Measurements from ENCODE around the gene TASP1.

The TASP1 gene

DNA sequence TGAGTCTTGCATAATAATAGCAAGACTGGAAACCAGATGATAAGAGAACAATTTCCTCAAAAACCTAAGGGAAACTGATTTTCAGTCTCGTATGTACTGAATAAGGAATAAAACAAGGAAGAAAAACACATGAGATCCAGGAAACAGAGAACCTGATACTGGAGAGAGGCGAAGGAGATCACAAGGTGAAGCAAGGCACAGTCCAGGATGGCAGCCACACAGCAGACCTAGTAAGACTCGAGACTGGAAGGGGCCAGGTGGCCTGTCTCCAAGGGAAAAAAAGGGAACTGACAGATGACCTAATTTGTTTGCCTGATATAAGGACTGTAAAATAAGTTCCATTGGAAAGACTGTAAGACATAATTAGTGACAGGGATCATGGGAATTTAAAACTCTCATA, 71.1 kb downstream of the TASP1 start:
- TF ChIP-seq, protein P1, sequence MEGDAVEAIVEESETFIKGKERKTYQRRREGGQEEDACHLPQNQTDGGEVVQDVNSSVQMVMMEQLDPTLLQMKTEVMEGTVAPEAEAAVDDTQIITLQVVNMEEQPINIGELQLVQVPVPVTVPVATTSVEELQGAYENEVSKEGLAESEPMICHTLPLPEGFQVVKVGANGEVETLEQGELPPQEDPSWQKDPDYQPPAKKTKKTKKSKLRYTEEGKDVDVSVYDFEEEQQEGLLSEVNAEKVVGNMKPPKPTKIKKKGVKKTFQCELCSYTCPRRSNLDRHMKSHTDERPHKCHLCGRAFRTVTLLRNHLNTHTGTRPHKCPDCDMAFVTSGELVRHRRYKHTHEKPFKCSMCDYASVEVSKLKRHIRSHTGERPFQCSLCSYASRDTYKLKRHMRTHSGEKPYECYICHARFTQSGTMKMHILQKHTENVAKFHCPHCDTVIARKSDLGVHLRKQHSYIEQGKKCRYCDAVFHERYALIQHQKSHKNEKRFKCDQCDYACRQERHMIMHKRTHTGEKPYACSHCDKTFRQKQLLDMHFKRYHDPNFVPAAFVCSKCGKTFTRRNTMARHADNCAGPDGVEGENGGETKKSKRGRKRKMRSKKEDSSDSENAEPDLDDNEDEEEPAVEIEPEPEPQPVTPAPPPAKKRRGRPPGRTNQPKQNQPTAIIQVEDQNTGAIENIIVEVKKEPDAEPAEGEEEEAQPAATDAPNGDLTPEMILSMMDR (IDR thresholded peaks at IDR 0.05; ENCODE audit: low read depth, low read length, missing control alignments) = no peak
- DNase-seq (ENCODE audit: low read depth) = no peak
- H3K4me3 ChIP-seq (ENCODE audit: low read depth, low read length) = no peak overlapping the region

DNA sequence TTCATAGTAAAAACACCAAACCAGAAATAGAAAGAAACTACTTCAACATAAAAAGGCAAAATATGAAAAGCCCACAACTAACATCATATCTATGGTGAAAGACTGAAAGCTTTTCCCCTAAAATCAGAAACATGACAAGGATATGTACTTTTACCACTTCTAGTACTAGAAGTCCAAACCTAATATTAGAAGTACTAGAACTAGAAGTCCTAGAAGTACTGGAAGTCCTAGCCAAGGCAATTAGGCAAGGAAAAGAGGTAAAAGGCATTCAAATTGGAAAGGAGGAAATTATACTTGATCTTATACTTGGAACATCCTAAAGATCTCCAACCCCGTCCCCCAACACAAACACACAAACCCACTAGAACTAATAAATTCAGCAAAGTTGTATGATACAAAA, 74.9 kb downstream of the TASP1 start:
- no peak for DNase-seq (ENCODE audit: low read depth)
- no peak overlapping the region for H3K4me3 ChIP-seq (ENCODE audit: low read depth, low read length)
- TF ChIP-seq, protein P1 (IDR thresholded peaks at IDR 0.05; ENCODE audit: low read depth, low read length, missing control alignments) = no peak

DNA sequence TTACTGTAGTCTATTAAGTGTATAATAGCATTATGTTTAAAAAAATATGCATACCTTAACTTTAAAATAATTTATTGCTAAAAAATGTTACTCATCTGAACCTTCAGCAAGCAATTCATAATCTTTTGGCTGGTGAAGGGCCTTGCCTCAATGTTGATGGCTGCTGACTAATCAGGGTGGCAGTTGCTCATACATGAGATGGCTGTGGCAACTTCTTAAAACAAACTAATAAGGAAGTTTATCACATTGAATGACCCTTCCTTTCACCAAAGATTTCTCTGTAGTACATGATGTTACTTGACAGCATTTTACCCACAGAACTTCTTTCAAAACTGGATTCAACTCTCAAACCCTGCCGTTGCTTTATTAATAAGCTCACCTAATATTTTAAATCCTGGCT, 84.0 kb downstream of the TASP1 start:
- DNase-seq (ENCODE audit: low read depth) = no peak
- TF ChIP-seq, protein P1 (IDR thresholded peaks at IDR 0.05; ENCODE audit: low read depth, low read length, missing control alignments) = no peak
- H3K4me3 ChIP-seq (ENCODE audit: low read depth, low read length) = no peak overlapping the region

DNA sequence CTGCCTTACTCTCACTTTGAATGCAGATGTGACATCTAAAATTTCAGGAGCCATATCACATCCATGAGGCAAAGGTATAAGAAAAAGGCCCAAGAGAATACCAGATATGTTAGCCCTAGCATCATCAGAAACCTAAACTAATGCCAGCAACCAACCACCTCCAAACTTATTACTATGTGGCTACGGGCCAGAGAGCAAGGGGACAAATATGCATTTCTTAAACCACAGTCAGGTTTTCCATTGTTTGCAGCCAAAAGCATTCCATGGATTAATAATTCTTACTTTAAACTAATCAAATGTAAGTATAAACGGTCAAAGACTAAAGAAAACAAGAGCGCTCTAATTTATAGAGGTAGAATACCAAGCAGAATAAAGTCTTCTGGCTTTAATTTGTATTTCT, 84.7 kb downstream of the TASP1 start:
- TF ChIP-seq, protein P1 (IDR thresholded peaks at IDR 0.05; ENCODE audit: low read depth, low read length, missing control alignments) = no peak
- no peak for DNase-seq (ENCODE audit: low read depth)

DNA sequence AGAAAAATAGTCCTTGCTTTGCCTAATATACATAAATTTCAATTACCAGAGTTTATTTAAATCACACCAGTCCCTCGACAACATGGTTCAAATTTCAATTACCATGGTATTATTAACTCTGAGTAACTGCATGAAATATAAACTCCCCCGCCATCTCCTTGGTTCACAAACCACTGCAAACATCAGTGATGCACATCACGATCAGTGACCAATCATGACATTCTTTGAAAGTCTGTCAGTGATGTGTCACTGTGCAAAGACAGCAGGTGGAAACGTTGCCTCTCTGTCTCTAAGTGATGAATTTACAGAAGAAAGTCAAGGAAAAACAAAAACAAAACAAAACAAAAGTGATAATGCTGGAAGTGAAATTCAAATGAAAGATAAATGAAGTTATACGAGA, 86.7 kb downstream of the TASP1 start:
- no peak overlapping the region for H3K4me3 ChIP-seq (ENCODE audit: low read depth, low read length)
- DNase-seq (ENCODE audit: low read depth) = no peak
- TF ChIP-seq, protein P1 (IDR thresholded peaks at IDR 0.05; ENCODE audit: low read depth, low read length, missing control alignments) = no peak

More for the DNA sequence above, 84.7 kb downstream of the TASP1 start:
- no peak overlapping the region for H3K4me3 ChIP-seq (ENCODE audit: low read depth, low read length)

DNA sequence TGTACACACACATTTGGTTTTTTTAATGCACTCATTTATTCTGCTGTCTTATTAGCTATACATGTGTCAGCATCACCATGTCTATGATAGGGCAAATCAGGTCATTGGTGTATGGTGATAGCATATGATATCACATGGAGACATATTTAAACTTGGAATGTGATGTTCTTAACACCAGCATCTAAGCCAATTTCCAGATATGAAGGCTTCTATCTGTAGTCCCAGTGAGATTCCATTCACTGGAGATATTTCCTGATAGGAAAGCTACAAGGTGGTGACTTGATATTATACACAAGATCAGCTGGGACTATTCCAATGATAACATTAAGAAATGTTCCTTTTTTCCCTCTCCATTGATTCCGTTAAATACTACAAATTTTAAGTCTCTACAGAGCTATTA, 89.3 kb downstream of the TASP1 start:
- DNase-seq (ENCODE audit: low read depth) = no peak
- no peak overlapping the region for H3K4me3 ChIP-seq (ENCODE audit: low read depth, low read length)
- TF ChIP-seq, protein P1 (IDR thresholded peaks at IDR 0.05; ENCODE audit: low read depth, low read length, missing control alignments) = no peak

DNA sequence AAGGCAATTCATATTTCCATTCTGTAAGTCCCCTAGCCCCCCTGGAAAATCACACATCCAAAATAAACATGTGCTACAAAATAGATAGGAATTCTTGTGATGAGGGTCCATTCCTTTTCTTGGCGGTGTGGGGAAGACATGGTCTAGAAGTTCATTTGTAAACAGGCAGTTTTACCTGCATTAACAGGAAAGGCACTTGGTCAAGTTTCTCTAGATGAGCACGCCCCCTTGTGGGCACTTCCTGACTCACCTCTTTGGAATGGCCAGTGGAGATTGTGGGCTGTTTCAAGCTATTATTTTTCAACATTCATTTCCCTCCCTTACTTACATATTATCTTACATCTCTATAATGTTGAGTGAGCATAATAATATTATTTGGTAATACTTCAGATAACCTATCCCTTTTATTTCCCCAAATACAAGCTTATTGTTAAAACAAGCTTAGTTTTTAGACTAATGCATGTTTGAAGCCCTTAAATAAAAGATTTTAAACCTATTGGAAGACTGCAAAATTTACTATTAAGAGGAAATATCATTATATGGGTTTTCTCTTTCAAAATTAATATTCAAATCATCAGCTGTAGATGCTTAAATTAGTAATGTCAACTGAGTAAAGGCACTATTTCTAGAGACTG, 92.1 kb downstream of the TASP1 start:
- no peak overlapping the region for H3K4me3 ChIP-seq (ENCODE audit: low read depth, low read length)
- TF ChIP-seq, protein P1 (IDR thresholded peaks at IDR 0.05; ENCODE audit: low read depth, low read length, missing control alignments) = peak; percentile 81
- DNase-seq (ENCODE audit: low read depth) = peak; percentile 29

Measured in GM12864 (cell line).